ENCODE measurements around the gene TRIM16. TPM values are rescaled to one million over a fixed set of nuclear protein-coding genes. Genes with fewer than 3 reads are reported as not detected.
"Not testable (repeated sequence)": the region's sequence is repeated elsewhere in the genome, so short reads cannot be mapped to it uniquely, and the experiment has no call there.

TRIM16 gene
- total and polyA plus RNA-seq, 4 experiments from 2014 or later = 4.2 to 11.2 (median 7.0) TPM

DNA sequence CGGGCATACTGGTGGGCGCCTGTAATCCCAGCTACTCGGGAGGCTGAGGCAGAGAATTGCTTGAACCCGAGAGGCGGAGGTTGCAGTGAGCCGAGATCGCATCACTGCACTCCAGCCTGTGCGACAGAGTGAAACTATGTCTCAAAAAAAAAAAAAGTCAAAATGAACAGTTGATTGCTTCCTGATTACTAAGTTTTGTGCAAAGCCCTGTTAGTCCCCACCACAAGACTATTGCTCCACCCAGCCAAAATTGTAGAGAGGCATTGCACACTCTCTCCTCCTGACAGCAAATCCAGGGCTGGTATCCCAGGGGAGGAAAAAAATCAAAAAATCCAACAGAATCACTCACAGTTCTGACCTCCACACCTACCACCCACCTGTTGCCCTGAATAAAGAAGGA is 91.2 kb downstream of the TRIM16 start:
- not testable (repeated sequence) for DNase-seq; H3K4me3 ChIP-seq (ENCODE audit: low read length in 2 of 2); H3K36me3 Mint-ChIP-seq

DNA sequence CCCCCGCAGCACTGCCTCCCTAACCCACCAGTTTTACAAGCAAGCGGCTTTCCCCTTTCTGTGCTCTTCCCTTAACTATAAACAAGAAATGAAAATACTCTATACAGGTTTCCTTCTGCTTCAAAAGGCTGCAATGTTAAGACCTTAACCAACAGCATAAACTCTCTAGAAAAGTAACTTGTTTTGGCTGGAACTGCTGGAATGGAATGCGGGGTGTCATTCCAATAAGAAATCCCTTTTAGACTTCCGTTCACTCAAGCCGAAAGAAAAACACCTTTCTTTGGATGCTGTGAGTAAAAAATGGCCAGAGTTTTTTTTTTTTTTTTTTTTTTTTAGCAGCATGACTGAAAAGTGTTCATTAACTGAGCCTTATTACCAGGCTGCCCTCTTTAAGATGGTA is 92.1 kb downstream of the TRIM16 start:
- intact Hi-C loops (cut with micrococcal nuclease); H3K9me3 ChIP-seq (ENCODE audit: control insufficient read depth in 1 of 2, low read length in 2 of 2); DNase-seq; H3K27me3 Mint-ChIP-seq; H3K4me3 ChIP-seq (ENCODE audit: low read length in 2 of 2); H3K27ac ChIP-seq (ENCODE audit: low read depth, low read length); POLR2A ChIA-PET (ENCODE audit: partially characterized antibody); CTCF ChIA-PET (ENCODE audit: partially characterized antibody); H3K36me3 Mint-ChIP-seq; H3K9me3 Mint-ChIP-seq; H3K36me3 ChIP-seq (ENCODE audit: insufficient read depth, low read length); H3K27me3 ChIP-seq (ENCODE audit: insufficient read depth, low read length): not testable (repeated sequence)
- peaks cover 17% of the 10 kb centered on the region for H3K4me1 ChIP-seq (ENCODE audit: insufficient read depth, low read length)
- Mint-ChIP-seq H3K27ac (peak overlapping the region in 1 of 7 donors; percentile 68), H3K4me3 (peak overlapping the region in 3 of 8 donors; percentile 26 to 40 (median 33)), H3K4me1 (peaks cover 18 to 44% (median 34%) of the 10 kb centered on the region in 4 donors)

More for the DNA sequence above, 91.2 kb downstream of the TRIM16 start:
- CTCF ChIA-PET (ENCODE audit: partially characterized antibody); H3K27ac Mint-ChIP-seq; H3K9me3 Mint-ChIP-seq; H3K27me3 Mint-ChIP-seq; intact Hi-C loops (cut with micrococcal nuclease); H3K27me3 ChIP-seq (ENCODE audit: insufficient read depth, low read length); POLR2A ChIA-PET (ENCODE audit: partially characterized antibody); H3K27ac ChIP-seq (ENCODE audit: low read depth, low read length); H3K9me3 ChIP-seq (ENCODE audit: control insufficient read depth in 1 of 2, low read length in 2 of 2); H3K36me3 ChIP-seq (ENCODE audit: insufficient read depth, low read length): not testable (repeated sequence)
- H3K4me1 ChIP-seq (ENCODE audit: insufficient read depth, low read length) = peaks cover 17% of the 10 kb centered on the region
- H3K4me3 Mint-ChIP-seq = peak overlapping the region in 3 of 8 donors; percentile 12 to 43 (median 17)
- H3K4me1 Mint-ChIP-seq = peaks cover 18 to 42% (median 30%) of the 10 kb centered on the region in 4 donors

DNA sequence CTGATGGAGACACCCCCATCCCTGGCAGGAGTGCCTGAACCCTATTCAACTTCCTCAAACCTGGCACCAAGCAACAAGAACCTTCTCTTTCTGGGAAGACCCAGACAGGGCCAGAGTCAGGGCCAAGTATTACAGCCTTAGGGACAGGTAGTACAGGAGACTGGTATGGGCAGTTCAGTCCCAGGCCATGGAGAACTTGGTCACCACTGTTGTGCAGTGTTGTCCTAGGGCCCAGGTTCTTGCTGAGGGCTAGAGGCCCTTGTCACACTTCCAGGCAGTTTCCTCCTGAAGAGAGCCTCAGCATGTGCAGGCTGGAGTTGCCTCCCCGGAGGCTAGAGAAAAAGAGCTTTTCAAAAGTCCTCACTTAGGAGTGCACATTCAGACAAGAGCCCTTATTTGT is 93.3 kb downstream of the TRIM16 start:
- H3K27ac Mint-ChIP-seq = peak overlapping the region in 3 of 7 donors; percentile 60 to 78 (median 74)
- H3K9me3 ChIP-seq (ENCODE audit: control insufficient read depth in 1 of 2, low read length in 2 of 2); H3K27me3 Mint-ChIP-seq; H3K27ac ChIP-seq (ENCODE audit: low read depth, low read length); CTCF ChIA-PET (ENCODE audit: partially characterized antibody); H3K9me3 Mint-ChIP-seq; H3K36me3 ChIP-seq (ENCODE audit: insufficient read depth, low read length); H3K4me3 ChIP-seq (ENCODE audit: low read length in 2 of 2); intact Hi-C loops (cut with micrococcal nuclease); H3K36me3 Mint-ChIP-seq; H3K27me3 ChIP-seq (ENCODE audit: insufficient read depth, low read length); DNase-seq; POLR2A ChIA-PET (ENCODE audit: partially characterized antibody): not testable (repeated sequence)
- peaks cover 20 to 51% (median 39%) of the 10 kb centered on the region in 4 donors for H3K4me1 Mint-ChIP-seq
- peak overlapping the region in 5 of 8 donors; percentile 37 to 84 (median 61) for H3K4me3 Mint-ChIP-seq
- H3K4me1 ChIP-seq (ENCODE audit: insufficient read depth, low read length) = peaks cover 17% of the 10 kb centered on the region

DNA sequence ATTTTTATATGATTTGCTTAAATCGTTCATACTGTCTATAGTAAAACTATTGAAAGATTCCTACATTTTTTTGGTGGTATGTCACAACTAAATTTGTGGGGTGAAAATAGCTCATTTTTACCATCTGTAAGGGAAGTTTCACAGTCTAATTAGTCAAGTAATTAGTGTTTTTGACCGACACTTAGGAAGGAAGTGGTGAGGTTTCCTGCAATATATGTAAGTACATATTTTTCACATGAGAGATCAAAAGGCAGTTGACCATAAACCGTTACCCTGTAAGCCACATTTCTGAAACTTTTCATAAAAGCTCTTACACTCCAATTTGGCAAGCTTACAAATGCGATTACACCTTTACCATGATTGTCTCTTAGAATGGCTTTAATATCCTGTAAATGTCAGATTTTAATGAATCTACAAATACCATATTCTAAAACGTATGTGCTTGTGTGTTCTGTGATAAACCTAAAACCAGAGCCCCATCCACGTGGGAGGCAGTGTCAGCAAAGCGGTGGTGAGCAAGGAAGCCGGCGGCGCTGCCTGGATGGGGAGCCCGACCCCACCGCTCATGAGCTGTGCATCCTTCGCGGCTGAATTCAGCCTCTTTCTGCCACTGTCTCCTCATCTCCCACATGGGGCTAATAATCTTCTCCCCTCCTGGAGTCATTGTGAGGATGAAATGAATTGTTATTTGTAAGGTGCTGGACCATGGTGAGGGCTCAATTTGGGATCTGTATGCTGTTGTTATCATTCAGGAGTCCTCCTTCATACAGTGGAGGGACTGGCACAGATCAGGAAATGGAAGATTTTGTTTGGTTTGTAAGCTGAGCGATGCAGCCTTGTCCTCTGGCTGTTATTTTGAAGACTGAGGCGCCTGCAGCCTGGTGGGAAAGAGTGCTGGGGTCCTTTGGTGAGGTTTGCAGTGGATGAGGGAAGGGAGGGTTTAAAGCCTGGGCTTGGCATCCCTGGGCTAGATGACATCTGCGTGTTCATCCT is 94.3 kb downstream of the TRIM16 start:
- H3K36me3 Mint-ChIP-seq; intact Hi-C loops (cut with micrococcal nuclease); H3K9me3 Mint-ChIP-seq; H3K9me3 ChIP-seq (ENCODE audit: control insufficient read depth in 1 of 2, low read length in 2 of 2); H3K27me3 ChIP-seq (ENCODE audit: insufficient read depth, low read length); H3K36me3 ChIP-seq (ENCODE audit: insufficient read depth, low read length); H3K27ac ChIP-seq (ENCODE audit: low read depth, low read length); H3K4me3 ChIP-seq (ENCODE audit: low read length in 2 of 2); H3K27me3 Mint-ChIP-seq; POLR2A ChIA-PET (ENCODE audit: partially characterized antibody); CTCF ChIA-PET (ENCODE audit: partially characterized antibody): not testable (repeated sequence)
- H3K4me1 ChIP-seq (ENCODE audit: insufficient read depth, low read length) = peaks cover 17% of the 10 kb centered on the region
- peak in 4 of 5 donors; percentile 21 to 33 (median 28) for DNase-seq
- Mint-ChIP-seq H3K4me3 (peak overlapping the region; percentile 75 to 91 (median 80)), H3K4me1 (peaks cover 20 to 51% (median 39%) of the 10 kb centered on the region in 4 donors), H3K27ac (peak overlapping the region; percentile 29 to 75 (median 72))

- POLR2A ChIA-PET (ENCODE audit: partially characterized antibody); H3K9me3 Mint-ChIP-seq; DNase-seq; H3K27me3 Mint-ChIP-seq; H3K4me3 Mint-ChIP-seq; CTCF ChIA-PET (ENCODE audit: partially characterized antibody); H3K36me3 ChIP-seq (ENCODE audit: insufficient read depth, low read length); intact Hi-C loops (cut with micrococcal nuclease); H3K27ac ChIP-seq (ENCODE audit: low read depth, low read length); H3K4me3 ChIP-seq (ENCODE audit: low read length in 2 of 2); H3K9me3 ChIP-seq (ENCODE audit: control insufficient read depth in 1 of 2, low read length in 2 of 2); H3K36me3 Mint-ChIP-seq; H3K27ac Mint-ChIP-seq; H3K27me3 ChIP-seq (ENCODE audit: insufficient read depth, low read length): not testable (repeated sequence)
- H3K4me1 Mint-ChIP-seq = peaks cover 20 to 51% (median 35%) of the 10 kb centered on the region in 4 donors
- H3K4me1 ChIP-seq (ENCODE audit: insufficient read depth, low read length) = peaks cover 17% of the 10 kb centered on the region
These were observed 96.1 kb downstream of the TRIM16 start for GRCh38 chr17:15588017-15588416.

GRCh38 chr17:15583313-15583712 is 100.8 kb downstream of the TRIM16 start:
- H3K4me1 ChIP-seq (ENCODE audit: insufficient read depth, low read length); H3K9me3 Mint-ChIP-seq; H3K27me3 ChIP-seq (ENCODE audit: insufficient read depth, low read length); H3K36me3 Mint-ChIP-seq; H3K9me3 ChIP-seq (ENCODE audit: control insufficient read depth in 1 of 2, low read length in 2 of 2); H3K4me3 ChIP-seq (ENCODE audit: low read length in 2 of 2); H3K27ac ChIP-seq (ENCODE audit: low read depth, low read length); H3K36me3 ChIP-seq (ENCODE audit: insufficient read depth, low read length); POLR2A ChIA-PET (ENCODE audit: partially characterized antibody); H3K4me3 Mint-ChIP-seq; H3K27me3 Mint-ChIP-seq; intact Hi-C loops (cut with micrococcal nuclease); CTCF ChIA-PET (ENCODE audit: partially characterized antibody); H3K27ac Mint-ChIP-seq; DNase-seq: not testable (repeated sequence)
- H3K4me1 Mint-ChIP-seq = peaks cover 4 to 17% (median 9%) of the 10 kb centered on the region in 4 donors

- intact Hi-C loops (cut with micrococcal nuclease); H3K27ac Mint-ChIP-seq: not testable (repeated sequence)
These were observed 102.6 kb downstream of the TRIM16 start for GRCh38 chr17:15581462-15581861.

More at GRCh38 chr17:15581462-15581861, 102.6 kb downstream of the TRIM16 start:
- H3K9me3 ChIP-seq (ENCODE audit: control insufficient read depth in 1 of 2, low read length in 2 of 2); H3K9me3 Mint-ChIP-seq; H3K27ac ChIP-seq (ENCODE audit: low read depth, low read length); H3K27me3 Mint-ChIP-seq; H3K4me1 ChIP-seq (ENCODE audit: insufficient read depth, low read length); H3K36me3 Mint-ChIP-seq; POLR2A ChIA-PET (ENCODE audit: partially characterized antibody); H3K4me1 Mint-ChIP-seq; DNase-seq; H3K27me3 ChIP-seq (ENCODE audit: insufficient read depth, low read length); CTCF ChIA-PET (ENCODE audit: partially characterized antibody); H3K4me3 ChIP-seq (ENCODE audit: low read length in 2 of 2); H3K36me3 ChIP-seq (ENCODE audit: insufficient read depth, low read length); H3K4me3 Mint-ChIP-seq: not testable (repeated sequence)

Data from CD4-positive, alpha-beta memory T cell (primary cell).